Body of pancreas (tissue), 4 donors: ENCODE measurements around the gene CAMK2A.

ENCODE experiments used
- POLR2A ChIP-seq, 3 donors: fragments of 450-650 bp; IDR thresholded peaks; one replicate each; pipeline ENCODE4 v1.6.1; 2016; ENCODE audit warnings: antibody characterized with exemption in 3 of 3, mild to moderate bottlenecking in 2 of 3
- TF ChIP-seq, protein P1 (sequence below), 7 experiments: fragments of 450-650 bp in 4 of 7; fragments of 200-600 bp in 3 of 7; sonication (generic) in 3 of 7; IDR thresholded peaks; one replicate each; pipeline ENCODE4 v1.5.1; 2016 to 2019; ENCODE audit warnings: antibody characterized with exemption in 7 of 7

DNA sequence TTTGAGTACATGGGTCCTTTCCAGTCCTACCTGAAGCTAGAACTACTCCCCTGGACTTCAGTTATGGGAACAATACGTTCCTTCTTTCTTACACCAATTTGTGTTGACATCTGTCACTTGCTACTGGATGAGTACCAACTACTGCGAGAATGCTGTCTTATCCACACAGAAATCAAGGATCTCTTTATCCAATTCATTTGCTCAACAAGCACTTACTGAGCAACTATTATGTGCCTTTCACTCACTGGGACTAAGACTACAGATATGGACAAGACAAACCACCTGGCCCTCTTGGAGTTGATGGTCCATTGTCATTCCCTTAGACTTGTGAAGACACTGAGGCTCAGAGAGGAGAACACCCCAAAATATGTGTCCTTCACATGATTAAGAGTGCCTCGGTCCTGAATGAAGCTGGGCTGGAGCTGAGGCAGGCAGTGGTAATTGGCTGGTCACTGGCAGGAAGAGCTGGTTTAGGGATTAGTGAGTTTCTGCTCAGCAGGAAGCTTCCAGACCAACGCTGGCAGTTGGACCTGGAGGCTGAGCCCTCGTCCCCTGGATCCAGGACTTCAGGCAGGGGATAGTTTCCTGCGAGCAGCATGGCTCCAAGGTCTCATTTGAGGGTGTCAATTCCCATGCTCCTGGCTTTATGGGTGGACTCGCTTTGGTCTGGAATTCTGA, 21.6 kb upstream of the CAMK2A start:
- TF ChIP-seq, protein P1, sequence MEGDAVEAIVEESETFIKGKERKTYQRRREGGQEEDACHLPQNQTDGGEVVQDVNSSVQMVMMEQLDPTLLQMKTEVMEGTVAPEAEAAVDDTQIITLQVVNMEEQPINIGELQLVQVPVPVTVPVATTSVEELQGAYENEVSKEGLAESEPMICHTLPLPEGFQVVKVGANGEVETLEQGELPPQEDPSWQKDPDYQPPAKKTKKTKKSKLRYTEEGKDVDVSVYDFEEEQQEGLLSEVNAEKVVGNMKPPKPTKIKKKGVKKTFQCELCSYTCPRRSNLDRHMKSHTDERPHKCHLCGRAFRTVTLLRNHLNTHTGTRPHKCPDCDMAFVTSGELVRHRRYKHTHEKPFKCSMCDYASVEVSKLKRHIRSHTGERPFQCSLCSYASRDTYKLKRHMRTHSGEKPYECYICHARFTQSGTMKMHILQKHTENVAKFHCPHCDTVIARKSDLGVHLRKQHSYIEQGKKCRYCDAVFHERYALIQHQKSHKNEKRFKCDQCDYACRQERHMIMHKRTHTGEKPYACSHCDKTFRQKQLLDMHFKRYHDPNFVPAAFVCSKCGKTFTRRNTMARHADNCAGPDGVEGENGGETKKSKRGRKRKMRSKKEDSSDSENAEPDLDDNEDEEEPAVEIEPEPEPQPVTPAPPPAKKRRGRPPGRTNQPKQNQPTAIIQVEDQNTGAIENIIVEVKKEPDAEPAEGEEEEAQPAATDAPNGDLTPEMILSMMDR (IDR thresholded peaks at IDR 0.05) = no peak
- no peak for TF ChIP-seq POLR2A (IDR thresholded peaks at IDR 0.05)
